IPS-11a (cell line): Measurements from ENCODE around the gene ABHD10.
"Not testable (repeated sequence)": the region's sequence is repeated elsewhere in the genome, so short reads cannot be mapped to it uniquely, and the experiment has no call there.

Experiments used
- H3K4me3 ChIP-seq: one replicate; pipeline ENCODE4 v1.5.1; 2013; ENCODE audit warnings: low read depth, low read length, control low read depth

ABHD10 gene

DNA sequence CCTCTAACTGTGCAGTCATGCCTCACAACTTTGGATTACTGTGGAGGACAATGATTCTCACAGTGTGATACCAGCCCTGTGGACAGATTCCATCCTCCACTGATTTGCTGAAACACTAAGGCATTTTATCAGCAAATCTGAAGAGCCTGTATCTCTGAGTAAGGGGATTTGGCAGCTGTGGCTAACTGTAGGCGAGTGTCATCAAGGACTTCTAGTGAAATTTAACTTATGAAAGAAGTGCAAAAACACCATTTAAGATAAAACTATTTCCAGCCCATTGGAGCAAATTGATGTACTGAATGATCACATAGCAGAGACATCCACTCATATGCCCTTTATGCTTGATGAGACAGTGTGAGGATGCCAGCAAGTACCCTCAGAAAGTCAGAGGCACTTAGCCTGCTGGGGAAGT, 41.9 kb downstream of the ABHD10 start:
- H3K4me3 ChIP-seq, result no peak overlapping the region

DNA sequence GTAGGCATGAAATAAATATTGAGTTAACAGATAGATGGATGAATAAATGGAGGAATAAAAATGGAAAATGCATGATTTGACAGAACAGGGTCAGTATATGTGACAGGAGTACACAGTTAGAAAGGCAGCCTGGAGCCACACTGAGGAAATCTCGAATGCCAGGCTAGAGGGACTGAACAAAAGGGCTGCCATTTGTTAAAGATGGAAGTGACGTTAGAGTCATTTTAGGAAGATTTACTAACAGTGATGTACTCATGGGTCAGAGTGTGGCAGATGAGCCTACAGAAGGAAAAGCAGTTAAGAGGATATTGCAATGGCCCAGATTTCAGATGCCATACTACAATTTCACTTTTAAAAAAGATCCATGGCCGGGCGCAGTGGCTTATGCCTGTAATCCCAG, 48.3 kb downstream of the ABHD10 start:
- H3K4me3 ChIP-seq, result no peak overlapping the region

DNA sequence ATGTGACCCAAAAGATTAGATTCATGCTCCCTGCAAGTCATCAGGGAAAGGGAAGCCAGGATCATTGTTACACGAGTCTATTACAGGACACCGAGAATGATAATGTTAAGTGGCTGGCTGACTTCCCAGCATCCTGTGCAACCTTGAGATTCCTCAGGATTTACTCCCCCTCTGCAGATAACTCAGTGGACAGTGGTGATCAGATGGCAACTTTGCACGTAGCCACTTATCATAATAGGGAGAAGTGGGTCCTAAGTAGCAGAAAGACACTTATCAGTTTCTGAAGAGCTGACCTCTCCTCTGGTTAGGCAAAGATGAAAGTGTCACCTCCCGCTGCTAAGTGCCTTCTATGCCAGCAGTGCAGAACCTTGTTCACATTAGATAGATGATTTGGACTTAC, 49.0 kb downstream of the ABHD10 start:
- no peak overlapping the region for H3K4me3 ChIP-seq

- H3K4me3 ChIP-seq, result no peak overlapping the region
These were observed 52.1 kb downstream of the ABHD10 start for GRCh38 chr3:112030901-112031300.

GRCh38 chr3:112032098-112032731, 53.4 kb downstream of the ABHD10 start:
- no peak overlapping the region for H3K4me3 ChIP-seq

GRCh38 chr3:112034436-112034835, 55.6 kb downstream of the ABHD10 start, which contains the start of gene TMPRSS7:
Gene TMPRSS7 (plus strand): TSS chr3:112034736. CDS start chr3:112034846, 110 bp downstream.
- no peak within 1 kb of the TSS for H3K4me3 ChIP-seq

DNA sequence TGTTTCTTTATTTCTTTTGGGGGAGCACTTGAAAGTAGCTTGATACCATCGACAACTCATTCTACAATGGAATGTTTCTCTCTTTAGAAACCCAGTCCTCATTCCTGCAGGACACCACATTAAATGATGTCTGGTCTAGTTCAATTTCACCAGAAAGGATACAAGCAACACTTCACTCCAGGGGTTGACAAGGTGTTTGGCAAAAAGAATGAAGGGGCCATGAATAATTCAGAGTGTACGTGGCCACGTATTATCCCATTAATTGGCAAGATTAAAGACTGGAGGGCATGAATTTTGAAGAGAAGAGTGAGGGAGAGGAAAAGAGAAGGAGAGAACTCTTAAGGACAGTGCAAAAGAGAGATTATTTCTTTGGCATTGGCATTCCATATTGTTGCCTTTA, 56.4 kb downstream of the ABHD10 start:
- no peak overlapping the region for H3K4me3 ChIP-seq

DNA sequence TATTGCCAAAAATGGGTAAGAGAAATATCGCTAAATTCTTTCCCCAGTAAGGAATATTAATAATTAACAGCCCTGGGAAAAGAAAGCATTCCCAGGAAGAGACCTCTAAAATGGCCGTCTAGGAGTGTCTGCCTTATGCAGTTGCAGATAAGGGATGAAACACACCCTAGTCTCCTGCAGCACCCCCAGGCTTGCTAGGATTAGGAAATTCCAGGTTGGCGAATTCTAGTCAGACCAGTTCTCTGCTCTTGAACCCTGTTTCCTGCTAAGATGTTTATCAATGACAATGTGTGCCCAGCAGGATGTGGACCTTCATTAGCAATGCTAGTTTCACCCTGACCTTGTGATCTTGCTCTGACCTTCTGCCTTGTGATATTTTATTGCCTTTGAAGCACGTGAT, 58.4 kb downstream of the ABHD10 start:
- not testable (repeated sequence) for H3K4me3 ChIP-seq

- H3K4me3 ChIP-seq, result no peak overlapping the region
These were observed 60.0 kb downstream of the ABHD10 start for GRCh38 chr3:112038863-112039262.

DNA sequence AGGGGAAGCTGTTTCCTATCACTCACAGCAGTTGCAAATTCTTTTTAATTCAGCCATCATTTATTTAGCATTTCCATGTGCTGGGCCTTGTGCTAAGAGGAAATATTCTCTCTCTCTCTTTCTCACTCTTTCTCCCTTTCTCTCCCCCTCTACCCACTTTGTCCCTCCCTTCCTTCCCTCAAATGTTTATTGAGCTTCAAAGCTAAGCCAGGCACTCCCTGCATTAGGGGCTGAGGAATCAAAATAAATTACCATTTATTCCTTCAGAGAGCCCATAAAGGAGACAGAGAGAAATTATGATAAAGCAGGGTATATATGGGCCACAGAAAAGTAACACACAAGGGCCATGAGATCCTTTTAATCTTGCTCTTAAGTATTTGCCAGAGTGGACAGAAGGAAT, 62.5 kb downstream of the ABHD10 start:
- H3K4me3 ChIP-seq, result no peak overlapping the region

DNA sequence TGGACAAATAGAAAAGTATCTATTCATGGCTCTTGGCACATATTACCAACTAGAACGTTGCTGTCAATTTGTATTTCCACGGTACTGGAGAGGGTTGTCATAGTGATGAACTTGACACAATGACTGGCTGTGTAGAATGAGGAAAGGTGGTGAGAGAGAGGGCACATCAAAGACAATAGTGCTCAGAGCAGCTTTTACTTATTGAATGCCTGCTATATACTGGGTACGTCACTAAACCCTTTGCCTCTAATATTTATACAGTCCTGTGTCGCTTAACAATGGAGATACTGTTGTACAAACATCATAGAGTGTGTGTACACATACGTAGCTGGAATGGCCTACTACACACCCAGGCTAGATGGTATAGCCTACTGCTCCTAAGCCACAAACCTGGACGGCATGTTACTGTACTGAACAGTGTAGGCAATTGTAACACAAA, 64.0 kb downstream of the ABHD10 start:
- no peak overlapping the region for H3K4me3 ChIP-seq
